Amniotic stem cell (primary cell): ENCODE data around the gene METTL25B.

Experiments
- DNase-seq: peaks from one replicate; lab custom pipeline; 2025; lab: John Stamatoyannopoulos, UW

The METTL25B gene

GRCh38 chr1:156700736-156701531 lies 27.3 kb upstream of the METTL25B start:
- no peak for DNase-seq

- no peak for DNase-seq
Measured at GRCh38 chr1:156703336-156703735, 24.9 kb upstream of the METTL25B start.

GRCh38 chr1:156703741-156704140 lies 24.5 kb upstream of the METTL25B start:
- DNase-seq = no peak

- DNase-seq = no peak
Measured at GRCh38 chr1:156704166-156704711, 24.0 kb upstream of the METTL25B start.

- peak; percentile 72 for DNase-seq
Measured at GRCh38 chr1:156704930-156705320, 23.3 kb upstream of the METTL25B start.

GRCh38 chr1:156705321-156705917 lies 22.9 kb upstream of the METTL25B start, which contains the start of gene CRABP2:
TSS of gene CRABP2 (minus strand) at chr1:156705583. CDS start at chr1:156705446, 137 bp downstream.
- DNase-seq = no peak

GRCh38 chr1:156705918-156706656 lies 22.2 kb upstream of the METTL25B start:
- DNase-seq = peak; percentile 44

- no peak for DNase-seq
Measured at GRCh38 chr1:156706657-156707416, 21.4 kb upstream of the METTL25B start.

- no peak for DNase-seq
Measured at GRCh38 chr1:156707417-156708217, 20.7 kb upstream of the METTL25B start.

- no peak for DNase-seq
Measured at GRCh38 chr1:156708218-156708661, 20.0 kb upstream of the METTL25B start.

- DNase-seq = no peak
Measured at GRCh38 chr1:156709031-156709430, 19.2 kb upstream of the METTL25B start.

- DNase-seq = peak; percentile 66
Measured at GRCh38 chr1:156709757-156710489, 18.3 kb upstream of the METTL25B start.

GRCh38 chr1:156711011-156711817 lies 17.1 kb upstream of the METTL25B start:
- DNase-seq = no peak

- no peak for DNase-seq
Measured at GRCh38 chr1:156712626-156713025, 15.6 kb upstream of the METTL25B start.

- no peak for DNase-seq
Measured at GRCh38 chr1:156714830-156715229, 13.4 kb upstream of the METTL25B start.

- no peak for DNase-seq
Measured at GRCh38 chr1:156717351-156717750, 10.9 kb upstream of the METTL25B start.

GRCh38 chr1:156721131-156721530 lies 7.1 kb upstream of the METTL25B start:
- DNase-seq = no peak

- no peak for DNase-seq
Measured at GRCh38 chr1:156721535-156721934, 6.7 kb upstream of the METTL25B start.

- DNase-seq = no peak
Measured at GRCh38 chr1:156725683-156726280, 2.5 kb upstream of the METTL25B start.
